GM12865 (cell line): ENCODE results near the gene CPVL.
"Not testable (repeated sequence)": the region's sequence is repeated elsewhere in the genome, so short reads cannot be mapped to it uniquely, and the experiment has no call there.

ENCODE experiments used
- DNase-seq: peaks from one replicate; pipeline ENCODE4 v3.0.0; 2010; ENCODE audit warnings: low read depth
- H3K4me3 ChIP-seq: 2 replicates; pipeline ENCODE4 v1.5.1; 2011; ENCODE audit warnings: mild to moderate bottlenecking, low read depth, low read length, control low read depth
- CTCF ChIP-seq: IDR thresholded peaks from 2 replicates; pipeline ENCODE4 v1.5.1; 2011; ENCODE audit warnings: low read length, control low read depth, low read depth, inconsistent platforms; ENCODE audit not compliant: insufficient read depth; ENCODE audit errors: missing control alignments

The CPVL gene

DNA sequence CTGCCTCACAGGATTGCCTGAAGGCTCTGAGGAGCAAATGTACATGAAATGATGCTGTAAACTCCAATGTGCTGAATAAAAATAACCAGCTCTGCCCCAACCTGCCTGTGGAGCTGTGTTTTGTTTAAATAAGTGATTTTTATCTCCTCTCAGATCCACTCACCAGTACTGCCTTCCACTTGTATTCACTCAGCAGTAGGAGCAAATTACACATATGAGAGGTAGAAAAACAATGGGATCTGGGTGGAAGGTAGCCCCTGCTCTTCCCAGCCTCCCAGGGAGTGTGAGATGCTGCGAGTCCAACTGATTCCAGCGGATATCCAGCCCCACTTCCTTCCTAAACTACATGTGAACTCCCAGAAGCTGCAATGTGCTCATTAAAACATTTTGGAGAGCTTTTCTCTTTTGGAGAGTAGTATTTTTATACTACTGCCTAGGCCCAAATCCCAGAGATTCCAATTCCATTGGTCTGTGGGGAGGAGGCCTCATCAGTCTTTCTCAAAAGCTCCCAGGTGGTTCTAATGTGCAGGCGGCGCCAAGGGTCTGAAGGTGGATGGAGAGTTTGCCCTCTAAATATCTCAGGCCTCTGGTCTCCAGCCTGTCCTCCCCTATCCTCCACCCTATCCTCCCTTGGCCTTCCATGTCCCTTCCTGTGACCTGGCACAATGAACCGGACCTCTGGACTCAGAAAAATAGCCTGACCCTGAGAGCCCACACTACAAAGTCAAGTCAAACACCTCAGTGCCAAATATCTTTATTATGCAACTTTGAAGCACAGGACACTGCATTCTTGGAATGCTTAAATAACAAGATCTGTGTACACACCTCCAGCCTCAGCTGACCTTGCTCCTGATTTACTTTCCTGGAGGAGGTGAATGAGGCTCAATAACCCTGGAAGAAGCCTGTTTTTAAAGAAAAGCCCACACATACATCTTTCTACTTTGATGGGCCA lies 46.2 kb downstream of the CPVL start:
- DNase-seq, result no peak
- no peak overlapping the region for H3K4me3 ChIP-seq
- TF ChIP-seq CTCF, result no peak

- H3K4me3 ChIP-seq, result no peak overlapping the region
- DNase-seq, result no peak
- no peak for TF ChIP-seq CTCF
Observed at GRCh38 chr7:29096446-29096730, 49.9 kb downstream of the CPVL start.

GRCh38 chr7:29095631-29096445 lies 50.5 kb downstream of the CPVL start:
- no peak for TF ChIP-seq CTCF
- H3K4me3 ChIP-seq, result no peak overlapping the region
- DNase-seq, result no peak

DNA sequence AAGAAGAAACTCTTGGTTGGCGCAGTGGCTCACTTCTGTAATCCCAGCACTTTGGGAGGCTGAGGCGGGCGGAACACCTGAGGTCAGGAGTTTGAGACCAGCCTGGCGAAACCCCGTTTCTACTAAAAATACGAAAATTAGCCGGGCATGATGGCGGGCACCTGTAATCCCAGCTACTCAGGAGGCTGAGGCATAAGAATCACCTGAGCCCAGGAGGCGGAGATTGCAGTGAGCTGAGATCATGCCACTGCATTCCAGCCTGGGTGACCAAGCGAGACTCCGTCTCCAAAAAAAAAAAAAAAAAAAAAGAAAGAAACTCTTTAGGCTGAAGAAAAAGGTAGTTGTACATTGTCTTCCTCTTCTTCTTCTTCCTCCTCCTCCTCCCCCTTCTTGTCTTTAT lies 53.2 kb downstream of the CPVL start:
- DNase-seq, H3K4me3 ChIP-seq: not testable (repeated sequence)

GRCh38 chr7:29091715-29092114 lies 54.6 kb downstream of the CPVL start:
- peak overlapping the region; percentile 50 for H3K4me3 ChIP-seq
- TF ChIP-seq CTCF, result peak; percentile 19
- peak; percentile 60 for DNase-seq

DNA sequence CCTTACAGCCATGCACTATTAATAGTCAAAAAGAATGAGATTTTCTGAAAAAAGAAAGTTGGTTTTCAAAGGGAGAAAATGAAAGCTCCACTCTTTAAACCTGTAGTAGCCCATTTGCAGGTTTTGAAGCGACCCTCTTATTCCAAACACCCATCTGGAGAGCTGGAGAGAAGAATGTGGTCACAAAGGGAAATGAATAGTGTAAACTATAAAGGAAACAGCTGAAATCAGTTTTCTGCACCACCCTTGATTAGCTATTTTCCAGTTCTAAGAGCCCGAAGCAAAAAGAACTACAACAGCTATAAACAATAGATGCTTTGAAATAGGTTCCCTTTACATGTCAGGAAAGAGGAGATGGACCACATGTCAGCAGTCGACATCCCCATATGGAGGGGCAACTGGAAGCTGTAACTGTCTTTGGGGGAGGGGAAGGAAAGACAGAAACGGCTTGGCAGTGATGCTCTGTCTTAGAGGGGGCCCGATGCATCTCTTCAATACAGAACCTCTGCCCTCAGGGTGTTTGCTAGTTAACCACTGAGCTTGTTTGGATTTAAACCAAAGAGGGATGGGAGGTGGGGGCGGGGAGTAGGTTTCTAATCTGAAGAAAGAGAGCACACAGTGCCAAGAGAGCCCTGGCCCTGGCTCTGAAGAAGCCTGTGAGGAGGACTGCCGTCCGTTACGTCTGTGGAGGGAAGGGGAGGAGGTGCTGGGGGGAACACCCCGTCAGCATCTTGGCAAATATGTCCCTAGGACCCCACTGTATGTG lies 55.3 kb downstream of the CPVL start:
- DNase-seq, result no peak
- peak overlapping the region; percentile 50 for H3K4me3 ChIP-seq
- no peak for TF ChIP-seq CTCF
